IMR-90 (cell line): ENCODE results near the gene CTXN3.

Source experiments
- CEBPB ChIP-seq: IDR thresholded peaks from 2 replicates; pipeline ENCODE4 v1.6.1; 2012; ENCODE audit warnings: low read depth, low read length, improper control_type of control experiment
- CTCF ChIP-seq: conservative IDR thresholded peaks from 2 replicates; pipeline ENCODE4 v1.5.1; 2012; ENCODE audit warnings: mild to moderate bottlenecking, low read depth, low read length, improper control_type of control experiment
- MAZ ChIP-seq: IDR thresholded peaks from 2 replicates; pipeline ENCODE4 v1.6.1; 2012; ENCODE audit warnings: low read depth, mild to moderate bottlenecking, low read length, improper control_type of control experiment, moderate library complexity, borderline replicate concordance
- NFE2L2 ChIP-seq: fragments of 150-350 bp; IDR thresholded peaks from 2 replicates; pipeline ENCODE4 v1.6.1; 2016; ENCODE audit warnings: low read depth, mild to moderate bottlenecking, low read length
- SMC3 ChIP-seq: fragments of 150-350 bp; IDR thresholded peaks from 2 replicates; pipeline ENCODE4 v1.6.1; 2016; ENCODE audit warnings: low read depth, mild to moderate bottlenecking, antibody characterized with exemption, low read length, moderate library complexity

GRCh38 chr5:127683008-127683407 is 34.1 kb downstream of the CTXN3 start:
- TF ChIP-seq CTCF, result no peak
- no peak for TF ChIP-seq MAZ
- no peak for TF ChIP-seq NFE2L2
- TF ChIP-seq CEBPB, result no peak
- no peak for TF ChIP-seq SMC3
